B cell (primary cell): ENCODE measurements around the gene ERC2. TPM values are rescaled to one million over a fixed set of nuclear protein-coding genes. Genes with fewer than 3 reads are reported as not detected.

Experiments
- ATAC-seq: fragments of 200-7000 bp; cut with Tn5 transposase; one replicate; pipeline ENCODE4 v1.10.0; 2021; ENCODE audit warnings: low read depth, mild to moderate bottlenecking, moderate number of reproducible peaks, moderate library complexity
- CTCF ChIA-PET: fragments of 350-600 bp; sonication (Branson Sonifier 250); formaldehyde crosslinking; loops from one replicate; lab custom pipeline; 2021; ENCODE audit warnings: antibody characterized with exemption, inconsistent platforms; lab: Charles Lee
- POLR2A ChIA-PET: fragments of 350-600 bp; sonication (Branson Sonifier 250); formaldehyde crosslinking; loops from one replicate; lab custom pipeline; 2021; ENCODE audit warnings: antibody characterized with exemption; lab: Charles Lee
- DNase-seq: peaks from one replicate; pipeline ENCODE4 v3.0.0; 2013
- H2AFZ ChIP-seq: 2 replicates; pipeline ENCODE4 v1.6.1; 2012; ENCODE audit warnings: mild to moderate bottlenecking, low read depth, low read length; ENCODE audit not compliant: insufficient read depth, poor library complexity, severe bottlenecking
- H3K27ac ChIP-seq, 2 donors: 1 replicate in 1 of 2; 2 replicates in 1 of 2; pipeline ENCODE4 v1.5.1; 2012 to 2013; ENCODE audit warnings: low read length in 2 of 2, mild to moderate bottlenecking in 2 of 2, moderate library complexity in 1 of 2
- H3K27me3 ChIP-seq, 4 experiments: fragments of 200-600 bp in 1 of 4; sonication (generic) in 1 of 4; replicated peaks in 1 of 4; 1 replicate in 2 of 4; 2 replicates in 2 of 4; pipeline versions ENCODE4 v1.6.1 to v1.7.0; 2013 to 2016; ENCODE audit warnings: low read length in 3 of 4, mild to moderate bottlenecking in 2 of 4, mixed read lengths in 1 of 4, moderate library complexity in 1 of 4; ENCODE audit not compliant: insufficient read depth in 4 of 4, control insufficient read depth in 3 of 4; ENCODE audit errors: control extremely low read depth in 1 of 4
- H3K36me3 ChIP-seq, 2 experiments: replicated peaks in 1 of 2; 1 replicate in 1 of 2; 2 replicates in 1 of 2; pipeline versions ENCODE4 v1.6.1 to v1.7.1; 2013; ENCODE audit warnings: low read length in 1 of 2; ENCODE audit not compliant: insufficient read depth in 2 of 2, control insufficient read depth in 1 of 2; ENCODE audit errors: control extremely low read depth in 1 of 2, extremely low read depth in 1 of 2
- H3K4me1 ChIP-seq, 2 donors: fragments of 200-600 bp in 1 of 2; sonication (generic) in 1 of 2; 1 replicate in 1 of 2; 2 replicates in 1 of 2; pipeline versions ENCODE4 v1.5.1 to v1.6.1; 2013 to 2017; ENCODE audit warnings: low read length in 2 of 2; ENCODE audit not compliant: control insufficient read depth in 2 of 2, insufficient read depth in 2 of 2
- H3K4me2 ChIP-seq: replicated peaks from 2 replicates; pipeline ENCODE3; 2012; ENCODE audit warnings: mild to moderate bottlenecking, low read depth, low read length; ENCODE audit not compliant: poor library complexity, severe bottlenecking
- H3K4me3 ChIP-seq, 5 experiments: fragments of 200-600 bp in 1 of 5; sonication (generic) in 1 of 5; 1 replicate in 3 of 5; 2 replicates in 2 of 5; pipeline versions ENCODE4 v1.5.1 to v1.7.0; 2011 to 2016; ENCODE audit warnings: low read length in 4 of 5, mild to moderate bottlenecking in 4 of 5, low read depth in 2 of 5, control low read depth in 1 of 5, moderate library complexity in 1 of 5; ENCODE audit not compliant: insufficient read depth in 1 of 5; ENCODE audit errors: control extremely low read depth in 1 of 5, extremely low read depth in 1 of 5
- H3K79me2 ChIP-seq: fragments of 200-600 bp; sonication (generic); one replicate; pipeline ENCODE4 v1.6.0; 2016; ENCODE audit warnings: low read length; ENCODE audit not compliant: control insufficient read depth, insufficient read depth
- H3K9ac ChIP-seq: fragments of 200-600 bp; sonication (generic); 2 replicates; pipeline ENCODE4 v1.6.1; 2017; ENCODE audit warnings: mild to moderate bottlenecking, low read length, moderate library complexity
- H3K9me3 ChIP-seq, 3 donors: one replicate each; pipeline versions ENCODE4 v1.6.1 to v1.7.1; 2013; ENCODE audit warnings: low read length in 2 of 3; ENCODE audit not compliant: control insufficient read depth in 2 of 3, insufficient read depth in 1 of 3; ENCODE audit errors: control extremely low read depth in 1 of 3
- H4K20me1 ChIP-seq: 2 replicates; pipeline ENCODE4 v1.6.0; 2012; ENCODE audit warnings: mild to moderate bottlenecking, low read length; ENCODE audit not compliant: insufficient read depth, control insufficient read depth, poor library complexity, severe bottlenecking
- H3K27ac Mint-ChIP-seq: one replicate; pipeline ENCODE4 v1.8.0; 2021; ENCODE audit warnings: mixed read lengths
- H3K27me3 Mint-ChIP-seq: one replicate; pipeline ENCODE4 v1.8.0; 2021; ENCODE audit warnings: mixed read lengths
- H3K4me1 Mint-ChIP-seq: one replicate; pipeline ENCODE4 v1.8.0; 2021; ENCODE audit warnings: mixed read lengths
- H3K4me3 Mint-ChIP-seq: one replicate; pipeline ENCODE4 v1.8.0; 2021; ENCODE audit warnings: mixed read lengths
- H3K9me3 Mint-ChIP-seq: one replicate; pipeline ENCODE4 v1.8.0; 2022; ENCODE audit warnings: mixed read lengths; ENCODE audit not compliant: insufficient read depth
- EZH2 ChIP-seq: IDR thresholded peaks from 2 replicates; pipeline ENCODE4 v1.6.1; 2012; ENCODE audit warnings: borderline replicate concordance, low read depth, mild to moderate bottlenecking, moderate library complexity, low read length; ENCODE audit not compliant: insufficient read depth, poor library complexity, severe bottlenecking
- WGBS: methylation state at CpG from one replicate; pipeline ENCODE4 v1.1.5; 2013; ENCODE audit warnings: missing lambda C conversion rate; ENCODE audit not compliant: insufficient coverage; 5-methylcytosine and 5-hydroxymethylcytosine counted together
- intact Hi-C: fragments of 100-400 bp; cut with micrococcal nuclease; formaldehyde crosslinking; loops from one replicate; pipeline ENCODE4 v1.10.0; 2022
- polyA plus RNA-seq: library from polyadenylated mRNA; depleted of rRNA; stranded (reverse); fragments of >200 nt; gene quantifications from 2 replicates; pipeline ENCODE4 v1.2.3, GENCODE V29; 2012
- total RNA-seq, 2 donors: library from RNA; stranded (reverse); fragments of 120-200 nt in 1 of 2; gene quantifications; 1 replicate in 1 of 2; 2 replicates in 1 of 2; pipeline versions ENCODE4 v1.2.3 to v1.2.4, GENCODE V29; 2013 to 2022
- TF ChIP-seq, protein P1 (sequence below): fragments of 200-600 bp; IDR thresholded peaks from one replicate; pipeline ENCODE4 v1.8.0; 2022; ENCODE audit warnings: antibody characterized with exemption, mild to moderate bottlenecking

The ERC2 gene
- total and polyA plus RNA-seq, 2 donors (not counting 1 experiment from before 2014, with no cell fraction given): not detected

DNA sequence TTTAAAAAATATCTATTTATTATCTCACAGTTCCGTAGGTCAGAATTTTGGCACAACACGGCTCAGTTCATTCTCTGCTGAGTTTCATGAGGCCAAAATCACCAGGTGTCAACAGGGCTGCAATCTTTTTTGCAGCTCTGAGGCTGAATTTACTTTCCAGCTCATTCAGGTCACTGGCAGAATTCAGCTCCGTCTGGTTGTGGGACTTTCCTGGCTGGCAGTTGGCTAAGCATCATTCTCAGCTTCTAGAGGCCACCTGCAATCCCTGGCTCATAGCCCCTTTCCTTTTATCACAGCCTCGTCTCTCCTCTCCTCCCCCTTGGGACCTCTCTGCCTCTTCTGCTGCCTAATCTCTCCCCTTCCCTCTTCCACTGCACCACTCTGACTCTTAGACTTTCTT is 807.1 kb downstream of the ERC2 start:
- Histone ChIP-seq H3K4me2 (no peak overlapping the region), H3K9ac (no peak overlapping the region)

DNA sequence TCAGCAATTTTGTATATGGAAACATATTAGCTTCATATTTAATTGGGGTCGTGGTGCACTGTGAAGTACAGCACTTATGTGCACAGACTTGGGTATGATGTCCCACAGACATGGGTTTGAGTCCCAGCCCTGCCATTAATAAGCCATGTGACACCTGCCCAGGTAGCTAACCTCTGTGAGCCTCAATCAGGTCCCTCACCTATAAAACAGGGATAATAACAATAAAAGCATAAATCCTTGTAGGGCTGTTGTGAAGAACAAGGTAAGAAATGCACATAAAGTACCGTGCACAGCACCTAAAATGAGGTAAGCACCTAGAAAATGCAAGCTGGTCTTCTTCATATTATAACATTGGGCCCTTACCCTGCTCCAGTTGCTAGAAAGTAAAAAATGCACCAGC is 807.6 kb downstream of the ERC2 start:
- Mint-ChIP-seq H3K27ac (no peak overlapping the region), H3K4me1 (no peaks in the 10 kb centered on the region), H3K4me3 (no peak overlapping the region), H3K9me3 (no peaks in the 10 kb centered on the region), H3K27me3 (no peaks in the 10 kb centered on the region)
- Histone ChIP-seq H3K4me1 (no peaks in the 10 kb centered on the region), H3K4me3 (no peak overlapping the region), H3K36me3 (no peaks in the 10 kb centered on the region), H3K9me3 (no peaks in the 10 kb centered on the region), H3K4me2 (no peak overlapping the region), H2AFZ (no peak overlapping the region), H4K20me1 (no peaks in the 10 kb centered on the region), H3K9ac (no peak overlapping the region), H3K79me2 (no peaks in the 10 kb centered on the region), H3K27ac (no peak overlapping the region), H3K27me3 (no peaks in the 10 kb centered on the region)
- intact Hi-C loops: no loop called here
- ChIA-PET CTCF (no interaction called here), POLR2A (no interaction called here)
- TF ChIP-seq EZH2: no peak
- TF ChIP-seq, protein P1, sequence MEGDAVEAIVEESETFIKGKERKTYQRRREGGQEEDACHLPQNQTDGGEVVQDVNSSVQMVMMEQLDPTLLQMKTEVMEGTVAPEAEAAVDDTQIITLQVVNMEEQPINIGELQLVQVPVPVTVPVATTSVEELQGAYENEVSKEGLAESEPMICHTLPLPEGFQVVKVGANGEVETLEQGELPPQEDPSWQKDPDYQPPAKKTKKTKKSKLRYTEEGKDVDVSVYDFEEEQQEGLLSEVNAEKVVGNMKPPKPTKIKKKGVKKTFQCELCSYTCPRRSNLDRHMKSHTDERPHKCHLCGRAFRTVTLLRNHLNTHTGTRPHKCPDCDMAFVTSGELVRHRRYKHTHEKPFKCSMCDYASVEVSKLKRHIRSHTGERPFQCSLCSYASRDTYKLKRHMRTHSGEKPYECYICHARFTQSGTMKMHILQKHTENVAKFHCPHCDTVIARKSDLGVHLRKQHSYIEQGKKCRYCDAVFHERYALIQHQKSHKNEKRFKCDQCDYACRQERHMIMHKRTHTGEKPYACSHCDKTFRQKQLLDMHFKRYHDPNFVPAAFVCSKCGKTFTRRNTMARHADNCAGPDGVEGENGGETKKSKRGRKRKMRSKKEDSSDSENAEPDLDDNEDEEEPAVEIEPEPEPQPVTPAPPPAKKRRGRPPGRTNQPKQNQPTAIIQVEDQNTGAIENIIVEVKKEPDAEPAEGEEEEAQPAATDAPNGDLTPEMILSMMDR: no peak
- WGBS: 93% methylated on average over 2 of the region's 2 CpGs
- ATAC-seq (no peak), DNase-seq (no peak)

More for the DNA sequence above, 807.1 kb downstream of the ERC2 start:
- no peak overlapping the region for H3K27ac ChIP-seq
- ChIA-PET CTCF (no interaction called here), POLR2A (no interaction called here)
- no peak overlapping the region for H2AFZ ChIP-seq
- H3K79me2 ChIP-seq: no peaks in the 10 kb centered on the region
- H3K4me3 Mint-ChIP-seq: no peak overlapping the region
- TF ChIP-seq, protein P1: no peak
- TF ChIP-seq EZH2: no peak
- H3K4me3 ChIP-seq: no peak overlapping the region
- 65% methylated on average over 4 of the region's 4 CpGs for WGBS
- intact Hi-C loops: no loop called here
- H3K27me3 Mint-ChIP-seq: no peaks in the 10 kb centered on the region
- H3K36me3 ChIP-seq: no peaks in the 10 kb centered on the region
- H4K20me1 ChIP-seq: no peaks in the 10 kb centered on the region
- H3K27me3 ChIP-seq: no peaks in the 10 kb centered on the region
- H3K27ac Mint-ChIP-seq: no peak overlapping the region
- DNase-seq: no peak
- H3K4me1 ChIP-seq: no peaks in the 10 kb centered on the region
- no peaks in the 10 kb centered on the region for H3K9me3 ChIP-seq
- H3K4me1 Mint-ChIP-seq: no peaks in the 10 kb centered on the region
- ATAC-seq: no peak
- no peaks in the 10 kb centered on the region for H3K9me3 Mint-ChIP-seq
